ENCODE measurements around the gene SMARCAD1.

The SMARCAD1 gene, protein sequence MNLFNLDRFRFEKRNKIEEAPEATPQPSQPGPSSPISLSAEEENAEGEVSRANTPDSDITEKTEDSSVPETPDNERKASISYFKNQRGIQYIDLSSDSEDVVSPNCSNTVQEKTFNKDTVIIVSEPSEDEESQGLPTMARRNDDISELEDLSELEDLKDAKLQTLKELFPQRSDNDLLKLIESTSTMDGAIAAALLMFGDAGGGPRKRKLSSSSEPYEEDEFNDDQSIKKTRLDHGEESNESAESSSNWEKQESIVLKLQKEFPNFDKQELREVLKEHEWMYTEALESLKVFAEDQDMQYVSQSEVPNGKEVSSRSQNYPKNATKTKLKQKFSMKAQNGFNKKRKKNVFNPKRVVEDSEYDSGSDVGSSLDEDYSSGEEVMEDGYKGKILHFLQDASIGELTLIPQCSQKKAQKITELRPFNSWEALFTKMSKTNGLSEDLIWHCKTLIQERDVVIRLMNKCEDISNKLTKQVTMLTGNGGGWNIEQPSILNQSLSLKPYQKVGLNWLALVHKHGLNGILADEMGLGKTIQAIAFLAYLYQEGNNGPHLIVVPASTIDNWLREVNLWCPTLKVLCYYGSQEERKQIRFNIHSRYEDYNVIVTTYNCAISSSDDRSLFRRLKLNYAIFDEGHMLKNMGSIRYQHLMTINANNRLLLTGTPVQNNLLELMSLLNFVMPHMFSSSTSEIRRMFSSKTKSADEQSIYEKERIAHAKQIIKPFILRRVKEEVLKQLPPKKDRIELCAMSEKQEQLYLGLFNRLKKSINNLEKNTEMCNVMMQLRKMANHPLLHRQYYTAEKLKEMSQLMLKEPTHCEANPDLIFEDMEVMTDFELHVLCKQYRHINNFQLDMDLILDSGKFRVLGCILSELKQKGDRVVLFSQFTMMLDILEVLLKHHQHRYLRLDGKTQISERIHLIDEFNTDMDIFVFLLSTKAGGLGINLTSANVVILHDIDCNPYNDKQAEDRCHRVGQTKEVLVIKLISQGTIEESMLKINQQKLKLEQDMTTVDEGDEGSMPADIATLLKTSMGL

DNA sequence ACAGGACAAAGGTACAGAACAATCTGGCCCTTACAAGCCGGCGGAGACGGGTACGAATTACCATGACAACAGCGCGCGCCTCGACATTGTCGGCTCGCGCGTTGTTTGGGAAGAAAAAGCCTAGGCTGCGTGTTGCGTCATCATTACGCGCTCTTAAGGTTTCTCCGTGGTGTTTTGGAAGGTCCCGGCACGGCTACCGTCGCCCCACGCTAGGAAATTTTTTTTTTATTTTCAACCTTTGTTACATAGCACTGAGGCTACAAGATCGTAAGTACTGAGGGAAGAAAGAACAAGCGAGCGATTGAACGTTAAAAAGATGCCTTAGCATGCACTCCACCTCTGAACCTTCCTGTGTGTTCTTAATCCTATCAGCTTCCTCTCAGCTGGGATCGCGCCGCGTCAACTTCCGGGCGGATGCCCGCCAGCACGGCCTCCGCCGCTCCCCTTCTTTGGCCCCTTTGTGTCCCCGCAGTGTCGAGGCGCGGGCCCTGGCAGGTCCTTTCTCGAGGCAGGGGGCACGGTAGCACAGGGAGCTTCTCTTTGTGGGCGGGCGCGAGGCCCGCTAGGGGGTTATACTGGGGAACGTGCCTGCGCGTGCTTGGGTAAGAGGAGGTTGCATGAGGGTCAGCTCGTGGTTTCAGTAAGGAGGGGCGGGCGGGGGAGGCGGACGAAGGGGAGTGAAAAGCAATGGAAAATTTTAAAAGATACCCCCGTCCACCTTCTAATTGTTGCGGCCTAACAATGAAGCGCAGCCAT lies at the start of gene SMARCAD1:
Gene SMARCAD1 (plus strand): TSS at position 397 of the 756 bp plus-strand sequence. CDS start 530 bp downstream, outside the sequence.
- peak; percentile 91 for DNase-seq

GRCh38 chr4:94158883-94159282 lies 48.8 kb upstream of the SMARCAD1 start:
- DNase-seq = no peak

- DNase-seq = no peak
Observed at GRCh38 chr4:94159790-94160189, 47.9 kb upstream of the SMARCAD1 start.

GRCh38 chr4:94160774-94161173 lies 46.9 kb upstream of the SMARCAD1 start:
- peak; percentile 33 for DNase-seq

- no peak for DNase-seq
Observed at GRCh38 chr4:94165256-94165655, 42.4 kb upstream of the SMARCAD1 start.

DNA sequence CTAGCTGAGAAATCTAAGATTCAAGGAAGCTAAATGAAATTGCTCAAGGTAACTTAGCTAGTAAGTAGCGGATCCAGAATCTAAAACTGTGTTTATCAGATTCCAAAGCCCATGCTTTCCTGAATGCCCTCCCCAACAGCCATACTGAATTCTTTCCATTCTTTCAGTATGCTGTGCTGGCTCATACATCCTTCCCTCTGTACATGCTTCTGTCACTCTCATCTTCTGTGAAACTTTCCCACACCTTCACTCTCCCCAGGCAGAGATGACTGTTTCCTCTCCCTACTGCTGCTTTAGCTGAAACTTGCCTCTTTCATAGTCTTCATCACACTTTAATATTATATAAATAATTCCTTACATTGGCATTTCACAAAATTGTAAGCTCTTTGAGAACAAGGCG lies 39.3 kb upstream of the SMARCAD1 start:
- no peak for DNase-seq

DNA sequence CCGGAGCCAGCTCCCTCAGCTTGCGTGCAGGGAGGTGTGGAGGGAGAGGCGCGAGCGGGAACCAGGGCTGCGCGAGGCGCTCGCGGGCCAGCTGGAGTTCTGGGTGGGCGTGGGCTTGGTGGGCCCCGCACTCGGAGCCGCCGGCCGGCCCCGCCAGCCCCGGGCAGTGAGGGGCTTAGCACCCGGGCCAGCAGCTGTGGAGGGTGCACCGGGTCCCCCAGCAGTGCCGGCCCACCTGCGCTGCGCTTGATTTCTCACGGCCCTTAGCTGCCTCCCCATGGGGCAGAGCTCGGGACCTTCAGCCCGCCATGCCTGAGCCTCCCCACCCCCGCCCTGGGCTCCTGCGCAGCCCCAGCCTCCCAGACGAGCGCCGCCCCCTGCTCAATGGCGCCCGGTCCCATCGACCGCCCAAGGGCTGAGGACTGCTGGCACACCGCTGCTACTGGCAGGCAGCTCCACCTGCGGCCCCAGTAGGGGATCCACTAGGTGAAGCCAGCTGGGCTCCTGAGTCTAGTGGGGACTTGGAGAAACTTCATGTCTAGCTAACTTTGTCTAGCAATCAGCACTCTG lies 37.8 kb upstream of the SMARCAD1 start:
- DNase-seq = no peak

- DNase-seq = no peak
Observed at GRCh38 chr4:94171616-94172015, 36.0 kb upstream of the SMARCAD1 start.

DNA sequence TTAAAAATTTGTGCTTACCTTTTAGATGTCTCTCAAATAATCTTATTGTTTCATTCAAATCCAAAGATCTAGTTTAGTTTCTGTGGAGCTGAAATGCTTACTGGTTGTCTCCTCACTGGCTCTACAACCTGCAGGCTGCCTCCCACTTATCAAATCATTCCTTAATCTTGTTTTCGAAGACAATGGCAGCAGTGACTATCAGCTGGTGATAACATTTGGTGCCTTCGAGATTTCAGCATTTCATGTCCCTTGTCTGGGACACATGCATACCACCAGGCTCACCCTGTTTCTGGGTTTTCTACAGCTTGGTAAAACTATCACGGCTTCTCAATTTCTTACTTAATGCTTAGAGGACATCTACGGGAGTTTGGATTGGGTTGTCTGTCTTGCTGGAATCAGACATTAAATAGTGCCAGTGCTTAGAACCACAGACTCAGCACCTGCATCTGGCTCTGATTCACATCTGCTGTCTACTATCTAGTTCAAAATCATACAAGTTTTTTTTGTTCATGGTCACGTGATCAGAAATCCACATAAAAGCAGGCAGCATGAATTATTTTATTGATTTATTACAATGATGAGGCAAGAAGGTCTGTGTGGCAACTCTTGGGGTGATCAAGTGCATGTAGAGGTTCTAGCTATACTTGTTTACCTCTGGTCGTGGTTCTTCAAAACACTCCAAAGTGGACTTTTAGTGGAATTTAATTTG lies 32.0 kb upstream of the SMARCAD1 start:
- no peak for DNase-seq

DNA sequence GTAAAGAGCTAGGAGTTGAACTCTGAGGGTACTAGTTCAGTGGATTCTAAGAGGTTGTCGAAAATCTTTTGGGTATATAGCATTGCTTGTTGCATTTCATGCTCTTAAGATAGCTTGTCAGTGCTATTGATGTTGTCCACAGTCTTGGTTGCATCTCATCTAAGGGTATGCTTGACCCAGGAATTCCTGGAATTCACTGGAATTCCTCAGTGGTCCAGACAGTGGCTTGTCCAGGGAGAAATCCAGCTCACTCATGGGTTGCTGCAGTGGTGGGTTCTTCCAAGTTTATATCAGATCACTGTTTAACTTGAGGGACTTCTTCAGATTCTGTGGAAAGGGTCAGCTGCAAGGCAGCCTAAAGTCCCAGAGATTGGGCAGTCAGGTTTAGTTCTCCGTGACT lies 29.8 kb upstream of the SMARCAD1 start:
- no peak for DNase-seq

DNA sequence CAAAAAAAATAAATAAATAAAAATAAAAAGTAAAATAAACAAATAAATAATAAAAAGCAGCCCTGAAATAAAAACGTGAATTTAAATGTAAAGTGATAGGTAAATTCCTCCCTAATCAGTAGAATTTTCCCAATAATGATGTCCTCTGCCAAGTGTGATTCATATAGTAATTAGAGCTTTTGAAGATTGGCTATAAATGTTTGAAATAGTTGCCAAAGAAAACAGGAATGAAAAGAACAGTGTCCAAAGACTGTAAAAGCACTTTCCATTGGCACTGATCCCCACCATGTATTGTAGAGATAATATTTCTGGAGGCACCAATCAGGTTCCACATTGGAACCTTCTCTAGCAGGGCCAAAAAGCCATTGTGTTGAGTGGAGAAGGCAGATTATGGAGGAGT lies 25.9 kb upstream of the SMARCAD1 start:
- DNase-seq = no peak

GRCh38 chr4:94202769-94203168 lies 4.9 kb upstream of the SMARCAD1 start:
- no peak for DNase-seq

DNA sequence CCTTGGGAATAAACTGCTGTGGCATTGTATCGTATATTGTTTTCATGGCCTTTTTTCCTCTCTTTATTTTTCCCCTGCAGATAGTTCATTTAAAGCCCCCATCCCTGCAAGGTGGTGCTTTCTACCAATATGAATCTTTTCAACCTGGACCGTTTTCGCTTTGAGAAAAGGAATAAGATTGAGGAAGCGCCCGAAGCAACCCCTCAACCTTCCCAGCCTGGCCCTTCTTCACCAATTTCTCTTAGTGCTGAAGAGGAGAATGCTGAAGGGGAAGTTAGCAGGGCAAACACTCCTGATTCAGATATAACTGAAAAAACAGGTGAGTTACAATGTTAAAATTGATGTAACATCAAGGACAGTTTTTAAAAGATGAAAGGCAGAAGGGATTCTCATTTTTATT lies 601 bp downstream of the SMARCAD1 start:
- DNase-seq = no peak

GRCh38 chr4:94208918-94209317 lies 1.3 kb downstream of the SMARCAD1 start:
- DNase-seq = peak; percentile 4

DNA sequence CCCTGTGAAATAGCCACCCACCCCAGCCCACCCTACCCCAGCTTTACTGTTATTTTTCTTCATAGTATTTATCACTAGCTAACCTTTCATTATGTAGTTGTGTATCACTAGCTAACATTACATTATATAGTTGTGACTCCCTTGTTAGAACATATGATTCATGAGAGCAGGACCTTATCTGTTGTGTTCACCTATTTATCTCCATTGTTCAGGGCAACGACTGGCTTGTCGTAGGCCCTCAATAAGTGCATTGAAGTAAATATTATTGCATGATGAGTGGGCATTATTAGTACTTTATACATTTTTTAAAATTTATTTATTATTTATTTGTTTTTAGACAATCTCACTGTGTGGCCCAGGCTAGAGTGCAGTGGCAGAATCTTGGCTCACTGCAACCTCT lies 4.2 kb downstream of the SMARCAD1 start:
- no peak for DNase-seq

DNA sequence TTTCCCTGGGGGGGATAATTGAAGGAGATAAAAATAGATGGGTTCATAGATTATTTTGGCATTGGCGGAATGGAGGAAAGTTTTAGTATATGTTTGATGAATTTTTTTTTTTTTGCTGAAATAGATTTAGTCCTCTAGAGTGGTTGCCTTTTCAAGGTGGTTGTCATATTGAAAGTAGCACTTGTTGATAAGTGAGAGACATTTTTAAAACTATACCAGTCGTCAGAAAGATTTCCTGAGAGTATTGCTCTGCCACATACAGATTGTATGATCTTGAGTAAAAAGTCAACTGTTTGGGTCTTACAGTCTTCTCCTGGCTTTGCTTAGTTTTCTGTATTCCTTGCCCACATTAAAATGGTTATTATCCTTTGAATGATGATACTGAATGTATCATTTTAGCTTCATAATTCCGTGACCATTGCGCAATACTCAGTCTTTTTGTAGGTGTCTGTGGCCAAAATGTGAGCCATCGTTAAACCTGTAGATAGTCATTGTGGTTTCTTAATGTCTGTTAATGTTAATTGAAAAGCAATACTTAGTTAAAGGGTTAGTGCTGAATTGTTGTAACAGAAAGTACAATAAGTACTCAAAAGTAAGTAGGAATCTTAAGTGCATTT lies 7.1 kb downstream of the SMARCAD1 start:
- peak; percentile 74 for DNase-seq

GRCh38 chr4:94216394-94216793 lies 8.7 kb downstream of the SMARCAD1 start:
- peak; percentile 38 for DNase-seq

- no peak for DNase-seq
Observed at GRCh38 chr4:94219402-94219801, 11.7 kb downstream of the SMARCAD1 start.

DNA sequence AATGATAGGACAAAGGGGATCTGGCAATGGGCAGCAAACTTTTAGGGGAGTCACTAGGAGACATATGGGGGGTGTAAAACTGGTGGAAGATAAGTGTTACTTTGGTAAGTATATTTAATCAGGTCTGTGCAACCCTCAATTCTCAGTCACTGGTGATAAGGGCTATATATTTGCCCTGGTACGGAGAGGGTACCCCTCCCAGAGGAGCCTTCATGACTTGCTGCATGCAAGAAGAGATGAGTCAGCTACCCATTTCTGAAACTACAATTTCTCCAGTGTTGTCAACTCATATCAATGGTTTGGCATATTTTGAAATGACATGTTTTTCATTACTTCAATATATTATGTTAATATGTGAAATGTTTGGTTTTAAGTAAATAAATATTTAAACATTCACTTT lies 14.3 kb downstream of the SMARCAD1 start:
- DNase-seq = peak; percentile 58

DNA sequence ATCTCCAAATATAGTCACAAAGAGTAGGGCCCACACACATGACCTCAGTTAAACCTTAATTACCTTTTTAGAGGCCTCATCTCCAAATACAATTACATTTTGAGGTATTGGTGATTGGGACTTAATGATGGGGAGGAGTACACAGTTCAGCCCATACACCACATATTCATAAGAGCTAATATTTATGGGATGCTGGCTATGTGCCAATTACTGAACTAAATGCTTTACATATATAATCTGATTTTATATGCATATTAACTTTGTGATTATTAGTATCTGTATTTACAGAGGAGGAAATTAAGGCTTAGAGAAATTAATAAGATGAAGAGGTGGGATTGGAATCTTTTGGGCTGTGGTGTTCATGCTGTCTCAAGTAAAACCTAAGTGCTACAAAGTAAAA lies 17.8 kb downstream of the SMARCAD1 start:
- DNase-seq = no peak

DNA sequence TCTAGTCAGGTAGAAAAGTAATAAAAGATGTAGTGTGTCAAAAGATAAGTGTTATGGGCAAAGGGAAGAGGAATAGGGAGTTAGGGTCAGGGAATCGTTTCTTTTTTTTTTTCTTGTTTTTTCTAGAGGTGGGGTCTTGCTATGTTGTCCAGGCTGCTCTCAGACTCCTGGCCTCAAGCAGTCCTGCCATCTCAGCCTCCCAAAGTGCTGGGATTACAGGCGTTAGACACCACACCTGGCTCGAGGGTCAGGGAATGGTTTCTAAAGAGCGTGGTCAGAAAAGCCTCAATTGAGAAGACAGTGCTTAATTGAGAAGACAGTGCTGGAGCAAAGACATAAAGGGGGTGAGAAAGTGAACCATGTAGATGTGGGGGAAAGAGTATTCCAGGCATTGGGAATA lies 19.1 kb downstream of the SMARCAD1 start:
- no peak for DNase-seq

Measured in activated CD4-positive, alpha-beta T cell treated with anti-CD3 and anti-CD28 coated beads, Interleukin-10, Interleukin-2, amounts not matched to agents 100 ng/mL and 50 ng/mL, durations not matched to agents 16 hours and 8 hours (primary cell).